ENCODE measurements around the gene PPM1A. TPM values are rescaled to one million over a fixed set of nuclear protein-coding genes. Genes with fewer than 3 reads are reported as not detected.

Gene PPM1A
- total RNA-seq, 1 donor from 2014 or later = 10.2 TPM

DNA sequence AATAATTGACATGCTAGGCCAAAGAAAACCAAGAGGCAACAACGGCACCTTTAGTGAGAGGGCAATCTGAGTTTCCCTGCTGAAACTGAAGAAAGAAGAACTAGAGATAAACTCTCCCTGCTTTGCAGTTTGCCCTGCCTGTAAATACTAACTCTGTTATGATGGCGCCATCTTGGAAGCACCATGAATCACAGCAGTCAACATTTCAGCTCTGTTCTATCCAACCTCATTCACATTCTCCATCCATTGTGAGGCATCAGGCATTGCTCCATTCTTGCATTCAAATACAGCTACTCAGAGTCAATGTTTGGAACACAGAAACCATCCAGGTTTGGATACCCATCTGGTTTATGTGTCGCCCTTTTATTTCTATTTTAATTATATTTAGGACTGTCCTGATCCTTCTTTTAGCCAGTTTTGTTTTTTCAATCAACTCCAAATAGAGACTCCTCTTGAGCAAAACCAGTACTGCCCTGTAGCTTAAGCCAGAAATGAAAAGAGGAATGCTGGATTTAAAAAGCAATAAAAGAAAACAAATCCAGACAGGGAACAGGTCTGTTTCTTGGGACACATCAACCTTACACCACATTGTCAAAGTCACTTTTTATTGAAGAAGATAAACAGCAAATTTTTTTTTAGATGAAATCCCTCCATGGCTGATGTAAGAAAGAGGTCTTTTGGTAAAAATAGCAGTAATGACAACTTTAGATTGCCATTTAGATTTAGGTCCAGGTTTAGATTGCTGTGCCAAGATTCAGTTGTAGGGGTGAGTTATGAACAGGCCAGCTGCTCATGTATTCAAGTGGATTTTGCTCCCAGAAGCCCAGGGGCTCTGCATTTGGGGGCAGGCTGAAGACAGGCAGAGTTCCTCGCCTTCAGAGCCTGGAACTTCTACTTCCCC, 33.3 kb upstream of the PPM1A start:
- no peak overlapping the region for H3K4me3 ChIP-seq (ENCODE audit: low read depth, low read length)
- TF ChIP-seq, protein P1, sequence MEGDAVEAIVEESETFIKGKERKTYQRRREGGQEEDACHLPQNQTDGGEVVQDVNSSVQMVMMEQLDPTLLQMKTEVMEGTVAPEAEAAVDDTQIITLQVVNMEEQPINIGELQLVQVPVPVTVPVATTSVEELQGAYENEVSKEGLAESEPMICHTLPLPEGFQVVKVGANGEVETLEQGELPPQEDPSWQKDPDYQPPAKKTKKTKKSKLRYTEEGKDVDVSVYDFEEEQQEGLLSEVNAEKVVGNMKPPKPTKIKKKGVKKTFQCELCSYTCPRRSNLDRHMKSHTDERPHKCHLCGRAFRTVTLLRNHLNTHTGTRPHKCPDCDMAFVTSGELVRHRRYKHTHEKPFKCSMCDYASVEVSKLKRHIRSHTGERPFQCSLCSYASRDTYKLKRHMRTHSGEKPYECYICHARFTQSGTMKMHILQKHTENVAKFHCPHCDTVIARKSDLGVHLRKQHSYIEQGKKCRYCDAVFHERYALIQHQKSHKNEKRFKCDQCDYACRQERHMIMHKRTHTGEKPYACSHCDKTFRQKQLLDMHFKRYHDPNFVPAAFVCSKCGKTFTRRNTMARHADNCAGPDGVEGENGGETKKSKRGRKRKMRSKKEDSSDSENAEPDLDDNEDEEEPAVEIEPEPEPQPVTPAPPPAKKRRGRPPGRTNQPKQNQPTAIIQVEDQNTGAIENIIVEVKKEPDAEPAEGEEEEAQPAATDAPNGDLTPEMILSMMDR (conservative IDR thresholded peaks at IDR 0.05; ENCODE audit: low read depth, low read length) = no peak
- DNase-seq (ENCODE audit: low read depth) = no peak

DNA sequence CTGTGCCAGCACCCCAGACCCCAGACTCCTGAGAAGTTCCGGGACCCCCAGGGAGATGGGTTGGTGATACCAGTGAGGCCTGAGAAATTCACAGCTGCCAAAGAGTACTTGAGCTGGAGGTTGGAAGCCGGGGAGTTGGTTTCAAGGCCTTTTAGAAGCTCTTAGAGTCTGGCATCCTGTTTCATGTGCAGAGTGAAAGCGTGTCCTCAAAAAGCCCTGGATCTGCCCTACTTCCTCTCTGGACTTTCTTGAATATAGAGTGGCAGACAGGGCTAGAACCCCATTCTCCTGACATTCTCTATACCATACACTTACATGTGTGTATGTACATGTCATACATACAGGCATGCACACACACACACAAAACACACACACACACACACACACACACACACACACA, 31.3 kb upstream of the PPM1A start:
- no peak for DNase-seq (ENCODE audit: low read depth)

GRCh38 chr14:60220084-60220483, 28.9 kb upstream of the PPM1A start:
- no peak for DNase-seq (ENCODE audit: low read depth)
- TF ChIP-seq, protein P1 (conservative IDR thresholded peaks at IDR 0.05; ENCODE audit: low read depth, low read length) = no peak
- H3K4me3 ChIP-seq (ENCODE audit: low read depth, low read length) = no peak overlapping the region

More for the DNA sequence above, 31.3 kb upstream of the PPM1A start:
- no peak overlapping the region for H3K4me3 ChIP-seq (ENCODE audit: low read depth, low read length)
- TF ChIP-seq, protein P1 (conservative IDR thresholded peaks at IDR 0.05; ENCODE audit: low read depth, low read length) = no peak

- no peak for DNase-seq (ENCODE audit: low read depth)
- H3K4me3 ChIP-seq (ENCODE audit: low read depth, low read length) = no peak overlapping the region
- TF ChIP-seq, protein P1 (conservative IDR thresholded peaks at IDR 0.05; ENCODE audit: low read depth, low read length) = no peak
These were observed 28.1 kb upstream of the PPM1A start for GRCh38 chr14:60220917-60221316.

GRCh38 chr14:60221457-60221856, 27.6 kb upstream of the PPM1A start:
- DNase-seq (ENCODE audit: low read depth) = no peak
- TF ChIP-seq, protein P1 (conservative IDR thresholded peaks at IDR 0.05; ENCODE audit: low read depth, low read length) = no peak
- H3K4me3 ChIP-seq (ENCODE audit: low read depth, low read length) = no peak overlapping the region

DNA sequence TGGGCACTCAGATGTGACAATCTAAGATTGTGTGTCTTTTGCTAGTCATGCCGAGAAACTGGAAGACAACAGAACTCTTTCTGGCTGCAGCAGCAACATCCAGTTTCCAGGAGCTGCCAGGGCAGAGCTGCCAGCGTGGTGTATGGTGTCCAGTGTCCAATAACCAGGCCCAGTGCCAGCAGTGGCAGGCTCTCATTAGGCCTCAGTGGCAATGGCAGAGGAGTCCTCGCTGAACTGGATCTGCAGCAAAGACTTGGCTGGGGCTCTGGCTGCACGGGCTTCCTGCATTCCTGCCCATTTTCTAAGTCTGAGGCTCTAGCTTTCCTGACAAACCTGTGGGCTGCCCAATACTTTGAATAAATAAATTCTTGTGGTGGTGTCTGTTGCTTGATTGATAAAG, 26.2 kb upstream of the PPM1A start:
- H3K4me3 ChIP-seq (ENCODE audit: low read depth, low read length) = no peak overlapping the region
- DNase-seq (ENCODE audit: low read depth) = no peak
- TF ChIP-seq, protein P1 (conservative IDR thresholded peaks at IDR 0.05; ENCODE audit: low read depth, low read length) = no peak

- H3K4me3 ChIP-seq (ENCODE audit: low read depth, low read length) = no peak overlapping the region
- TF ChIP-seq, protein P1 (conservative IDR thresholded peaks at IDR 0.05; ENCODE audit: low read depth, low read length) = no peak
These were observed 23.8 kb upstream of the PPM1A start for GRCh38 chr14:60225265-60225664.

More at GRCh38 chr14:60225265-60225664, 23.8 kb upstream of the PPM1A start:
- DNase-seq (ENCODE audit: low read depth) = no peak
